EL (cell line): ENCODE results near the gene SDK1.
"Not testable (repeated sequence)": the region's sequence is repeated elsewhere in the genome, so short reads cannot be mapped to it uniquely, and the experiment has no call there.

ENCODE experiments used
- DNase-seq: peaks from one replicate; pipeline ENCODE4 v3.0.0-alpha.2; 2016

The SDK1 gene

DNA sequence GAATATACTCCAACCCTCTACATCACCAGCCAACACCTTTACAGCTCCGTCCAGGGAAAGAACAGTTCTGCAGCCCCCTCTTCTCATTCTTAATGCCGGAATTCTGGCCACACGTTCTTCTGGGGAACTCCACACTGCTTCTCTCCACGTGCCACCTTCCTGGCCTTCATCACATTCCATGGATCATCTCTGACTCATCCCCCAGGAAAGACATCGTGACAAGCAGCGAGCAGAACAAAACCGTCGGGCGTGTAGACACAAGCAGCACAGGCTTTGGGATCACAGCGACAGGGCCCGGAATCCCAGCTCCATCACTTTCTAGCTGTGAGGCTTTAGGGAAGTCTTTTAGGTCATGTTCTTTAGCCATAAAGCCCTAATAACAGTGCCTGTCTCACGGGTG is 790.7 kb downstream of the SDK1 start:
- no peak for DNase-seq

GRCh38 chr7:4093035-4093434 is 792.0 kb downstream of the SDK1 start:
- no peak for DNase-seq

- DNase-seq = no peak
Measured at GRCh38 chr7:4093483-4093882, 792.4 kb downstream of the SDK1 start.

DNA sequence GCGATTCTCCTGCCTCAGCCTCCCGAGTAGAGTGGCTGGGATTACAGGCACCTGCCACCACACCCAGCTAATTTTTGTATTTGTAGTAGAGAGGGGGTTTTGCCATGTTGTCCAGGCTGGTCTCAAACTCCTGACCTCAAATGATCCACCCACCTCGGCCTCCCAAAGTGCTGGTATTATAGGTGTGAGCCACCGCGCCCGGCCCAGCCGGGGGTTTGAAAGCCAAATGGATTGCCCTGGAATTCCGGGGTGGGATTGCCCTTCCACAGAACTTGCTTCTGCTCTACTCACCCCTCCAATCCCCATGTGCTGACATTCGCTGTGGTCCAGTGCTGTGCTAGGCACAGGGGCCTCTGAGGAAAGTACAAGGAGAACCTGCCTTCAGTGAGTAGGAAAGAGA is 793.1 kb downstream of the SDK1 start:
- DNase-seq = not testable (repeated sequence)

- no peak for DNase-seq
Measured at GRCh38 chr7:4097001-4097609, 796.1 kb downstream of the SDK1 start.

DNA sequence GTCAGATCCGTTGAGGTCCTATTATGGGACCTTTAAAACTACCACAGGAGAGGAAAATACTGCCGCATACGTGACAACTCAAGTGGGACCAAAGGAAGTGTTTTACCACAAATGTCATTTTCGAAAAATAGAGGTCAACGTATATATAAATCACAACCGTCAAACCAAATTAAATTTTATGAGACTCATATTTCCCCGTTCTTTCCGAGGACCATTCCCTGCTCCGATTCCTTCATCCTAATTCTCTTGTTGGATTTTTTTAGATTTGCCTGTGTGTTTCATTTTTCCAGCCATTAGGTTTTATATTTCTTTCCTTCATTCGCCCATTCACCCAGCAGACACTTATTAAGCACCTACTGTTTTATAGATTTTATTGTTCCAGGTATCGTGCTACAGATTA is 797.1 kb downstream of the SDK1 start:
- DNase-seq = no peak

DNA sequence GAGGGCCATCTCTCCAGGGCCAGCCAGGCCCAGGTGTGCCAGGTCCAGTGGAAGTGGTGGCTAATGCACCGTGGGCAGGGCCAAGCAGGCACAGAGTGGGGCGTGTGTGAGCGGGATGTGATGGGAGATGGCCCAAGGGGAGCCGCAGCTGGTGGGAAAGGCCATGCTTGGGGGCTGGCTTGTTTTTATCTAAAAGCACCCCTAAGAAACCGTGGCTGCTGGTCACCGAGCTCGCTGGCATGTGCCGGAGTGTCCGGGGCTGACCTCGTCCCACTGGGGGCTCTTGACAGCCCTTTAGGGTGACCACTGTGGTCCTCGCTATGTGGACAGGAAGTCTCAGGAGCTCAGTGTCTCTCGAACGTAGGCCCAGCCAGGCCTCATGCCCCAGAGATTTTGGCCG is 798.6 kb downstream of the SDK1 start:
- no peak for DNase-seq

- DNase-seq = no peak
Measured at GRCh38 chr7:4100148-4100547, 799.1 kb downstream of the SDK1 start.

GRCh38 chr7:4100691-4101090 is 799.6 kb downstream of the SDK1 start:
- no peak for DNase-seq

DNA sequence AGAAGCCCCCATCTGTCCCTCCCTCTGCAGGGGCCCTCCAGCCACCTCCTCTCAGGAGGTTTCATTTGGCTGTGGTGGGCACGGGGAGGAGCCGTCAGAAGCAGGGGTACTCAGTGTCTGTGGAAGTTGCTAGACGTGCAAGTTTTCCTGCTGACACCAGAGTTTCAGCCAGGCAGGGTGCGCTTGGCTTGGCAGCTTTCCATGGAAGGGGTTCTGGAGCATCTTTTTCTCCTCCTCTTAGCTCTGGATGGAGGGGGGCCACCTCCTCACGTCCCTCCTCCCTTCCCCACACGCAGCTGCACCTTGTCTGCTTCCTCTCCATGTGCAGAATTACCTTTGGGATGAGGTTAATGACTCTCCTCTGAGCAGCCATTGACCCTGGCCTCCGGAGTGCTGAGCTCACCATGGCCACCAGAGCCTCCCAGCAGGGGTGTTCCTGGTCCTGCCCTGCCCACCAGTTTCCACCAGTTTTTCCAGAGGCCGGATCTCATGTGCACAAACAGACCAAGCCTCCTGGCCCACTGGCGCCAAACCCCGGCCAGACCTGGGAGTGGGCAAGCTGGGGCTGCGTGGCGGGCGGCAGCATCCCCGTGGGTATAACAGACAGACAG is 801.3 kb downstream of the SDK1 start:
- no peak for DNase-seq

- DNase-seq = no peak
Measured at GRCh38 chr7:4103352-4104091, 802.5 kb downstream of the SDK1 start.

GRCh38 chr7:4107839-4108238 is 806.8 kb downstream of the SDK1 start:
- no peak for DNase-seq

GRCh38 chr7:4108951-4109350 is 807.9 kb downstream of the SDK1 start:
- DNase-seq = no peak

DNA sequence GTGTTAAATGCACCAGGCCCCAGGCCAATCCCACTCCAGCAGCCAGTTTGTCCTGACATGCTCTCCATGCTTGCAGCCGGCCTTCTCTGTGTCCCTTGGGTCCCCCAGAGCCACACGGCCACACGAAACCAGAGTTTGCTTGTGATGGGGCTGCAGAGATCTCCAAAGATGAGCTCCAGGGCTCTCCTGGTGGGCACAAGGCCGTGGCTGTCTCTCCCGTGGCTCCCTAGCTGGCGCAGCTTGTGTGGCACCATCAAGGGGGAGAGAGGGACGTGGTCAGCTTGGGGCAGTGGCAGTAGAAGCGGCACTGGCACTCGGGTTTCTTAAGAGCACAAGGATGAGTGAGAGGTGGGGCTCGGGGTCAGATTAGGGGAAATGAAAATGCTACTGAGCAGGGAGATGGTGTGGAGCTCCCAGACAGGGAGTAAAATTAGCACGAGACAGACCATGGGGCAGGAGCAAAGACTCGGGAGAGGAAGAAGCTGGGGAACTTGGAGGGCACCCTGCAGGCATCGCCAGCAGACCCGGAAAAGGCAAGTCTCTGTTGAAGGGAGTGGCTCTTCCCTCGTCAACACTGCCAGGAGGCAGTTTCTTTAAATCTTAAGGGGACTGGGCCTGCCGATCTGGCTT is 808.5 kb downstream of the SDK1 start:
- DNase-seq = no peak

DNA sequence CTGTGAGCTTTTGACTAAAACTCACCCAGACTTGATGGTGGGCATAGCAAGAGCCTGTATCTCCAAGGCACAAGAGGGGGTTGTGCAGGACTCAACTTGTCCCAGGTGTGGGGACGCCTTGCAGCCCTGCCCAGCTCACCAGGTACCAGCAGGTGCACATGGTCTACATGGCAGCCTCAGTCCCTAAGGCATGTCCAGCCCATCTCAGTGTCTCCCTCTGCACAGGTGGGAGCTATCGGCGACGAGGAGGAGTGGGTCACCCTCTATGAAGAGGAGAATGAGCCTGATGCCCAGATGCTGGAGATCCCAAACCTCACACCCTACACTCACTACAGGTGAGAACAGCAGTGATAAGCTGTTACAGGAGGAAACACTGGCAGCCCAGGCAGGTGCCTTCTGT is 809.4 kb downstream of the SDK1 start:
- DNase-seq = no peak

- DNase-seq = no peak
Measured at GRCh38 chr7:4111166-4111565, 810.1 kb downstream of the SDK1 start.

DNA sequence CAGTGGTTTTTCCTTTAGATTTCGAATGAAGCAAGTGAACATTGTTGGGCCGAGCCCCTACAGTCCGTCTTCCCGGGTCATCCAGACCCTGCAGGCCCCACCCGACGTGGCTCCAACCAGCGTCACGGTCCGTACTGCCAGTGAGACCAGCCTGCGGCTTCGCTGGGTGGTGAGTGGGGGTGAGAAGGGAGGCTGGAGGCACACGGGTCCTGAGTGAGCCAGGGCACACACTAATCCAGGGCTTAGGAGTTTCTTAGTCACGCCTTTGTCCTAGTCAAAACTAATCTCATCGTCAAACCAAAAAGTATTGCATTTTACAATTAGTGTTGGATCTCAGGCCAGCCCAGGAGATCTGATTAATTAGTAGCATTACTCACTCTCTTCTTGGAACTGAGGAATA is 812.2 kb downstream of the SDK1 start:
- no peak for DNase-seq

DNA sequence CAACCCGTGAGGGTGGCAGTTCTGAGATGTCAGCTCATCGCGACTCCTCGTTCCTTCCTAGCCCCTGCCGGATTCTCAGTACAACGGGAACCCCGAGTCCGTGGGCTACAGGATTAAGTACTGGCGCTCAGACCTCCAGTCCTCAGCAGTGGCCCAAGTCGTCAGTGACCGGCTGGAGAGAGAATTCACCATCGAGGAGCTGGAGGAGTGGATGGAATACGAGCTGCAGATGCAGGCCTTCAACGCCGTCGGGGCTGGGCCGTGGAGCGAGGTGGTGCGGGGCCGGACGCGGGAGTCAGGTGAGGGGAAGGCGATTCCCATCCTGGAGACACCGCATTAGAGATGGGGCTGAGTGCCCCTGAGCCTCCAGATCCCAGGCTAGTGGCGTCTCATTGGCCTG is 812.9 kb downstream of the SDK1 start:
- DNase-seq = no peak

GRCh38 chr7:4115442-4115841 is 814.4 kb downstream of the SDK1 start:
- no peak for DNase-seq

GRCh38 chr7:4115941-4116610 is 815.0 kb downstream of the SDK1 start:
- no peak for DNase-seq

DNA sequence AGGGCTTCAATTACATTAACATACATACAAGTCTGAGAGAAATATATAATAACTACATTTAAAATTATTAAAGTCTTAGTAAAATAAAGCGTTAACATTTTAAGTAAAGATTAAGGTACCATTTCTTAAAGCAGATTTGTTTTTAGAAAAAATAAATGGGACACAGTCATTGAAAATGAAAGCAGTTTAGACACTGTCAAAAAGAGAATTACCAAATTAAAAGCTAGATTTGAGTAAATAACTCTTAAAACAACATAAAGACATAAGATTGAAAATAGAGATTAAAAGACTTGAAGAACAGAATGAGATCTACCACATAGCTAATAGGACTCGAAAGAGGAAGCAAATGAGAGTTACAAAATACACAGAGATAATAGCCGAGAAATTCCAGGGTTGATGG is 818.8 kb downstream of the SDK1 start:
- no peak for DNase-seq

GRCh38 chr7:4123346-4123745 is 822.3 kb downstream of the SDK1 start:
- DNase-seq = no peak

- DNase-seq = no peak
Measured at GRCh38 chr7:4123823-4124222, 822.8 kb downstream of the SDK1 start.
